Cardiac fibroblast (primary cell): Measurements from ENCODE around the gene NELFA.

Experiments
- DNase-seq, 2 donors: peaks; one replicate each; pipeline versions ENCODE4 v3.0.0 to v3.0.0-alpha.2; 2010; ENCODE audit warnings: low read depth in 2 of 2
- H3K4me3 ChIP-seq, 2 donors: replicated peaks in 1 of 2; 1 replicate in 1 of 2; 2 replicates in 1 of 2; pipeline ENCODE4 v1.5.1; 2011; ENCODE audit warnings: low read depth in 2 of 2, low read length in 2 of 2, mild to moderate bottlenecking in 2 of 2, moderate library complexity in 1 of 2
- TF ChIP-seq, protein P1 (sequence below): IDR thresholded peaks from one replicate; pipeline ENCODE4 v1.5.1; 2011; ENCODE audit warnings: low read depth, mild to moderate bottlenecking, low read length, inconsistent platforms

NELFA gene

DNA sequence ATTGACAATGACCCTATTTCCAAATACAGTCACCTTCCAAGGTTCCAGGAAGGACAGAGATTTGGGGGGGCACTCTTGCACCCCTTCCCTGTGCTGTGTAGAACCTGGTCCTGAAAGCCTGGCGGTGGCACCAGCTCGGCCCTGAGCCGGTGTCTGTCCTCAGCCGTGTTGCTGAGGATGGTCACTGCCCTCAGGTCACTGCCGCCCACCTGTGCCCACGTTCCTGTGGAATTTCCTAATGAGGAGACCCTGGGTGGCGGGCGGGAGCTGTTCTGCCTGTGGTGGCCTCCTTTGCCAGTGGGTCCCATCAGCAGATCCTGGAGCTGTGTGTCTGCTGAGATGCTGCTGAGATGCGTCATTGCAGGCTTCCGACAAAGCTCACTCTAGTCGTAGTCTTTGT is 32.9 kb downstream of the NELFA start:
- no peak for DNase-seq
- no peak overlapping the region for H3K4me3 ChIP-seq

DNA sequence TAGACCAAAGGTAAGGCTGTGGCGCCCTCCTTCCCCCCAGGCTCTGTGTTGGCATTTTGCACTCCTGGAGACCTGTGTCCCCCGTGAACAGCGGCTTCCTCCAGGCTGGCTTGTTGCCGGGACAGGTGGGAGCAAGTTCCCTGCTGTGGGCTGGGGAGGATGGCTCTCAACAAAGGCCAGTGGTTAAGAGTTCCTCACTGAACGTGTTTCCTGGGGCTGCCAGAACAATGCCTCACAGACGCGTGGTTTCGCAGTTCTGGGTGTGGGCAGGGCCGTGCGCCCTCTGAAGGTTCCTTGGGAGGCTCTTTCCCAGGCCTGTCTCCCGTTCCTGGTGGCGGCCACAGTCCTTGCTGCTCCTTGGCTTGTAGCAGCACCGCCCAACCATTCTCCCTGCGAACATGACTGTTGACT is 33.4 kb downstream of the NELFA start:
- TF ChIP-seq, protein P1, sequence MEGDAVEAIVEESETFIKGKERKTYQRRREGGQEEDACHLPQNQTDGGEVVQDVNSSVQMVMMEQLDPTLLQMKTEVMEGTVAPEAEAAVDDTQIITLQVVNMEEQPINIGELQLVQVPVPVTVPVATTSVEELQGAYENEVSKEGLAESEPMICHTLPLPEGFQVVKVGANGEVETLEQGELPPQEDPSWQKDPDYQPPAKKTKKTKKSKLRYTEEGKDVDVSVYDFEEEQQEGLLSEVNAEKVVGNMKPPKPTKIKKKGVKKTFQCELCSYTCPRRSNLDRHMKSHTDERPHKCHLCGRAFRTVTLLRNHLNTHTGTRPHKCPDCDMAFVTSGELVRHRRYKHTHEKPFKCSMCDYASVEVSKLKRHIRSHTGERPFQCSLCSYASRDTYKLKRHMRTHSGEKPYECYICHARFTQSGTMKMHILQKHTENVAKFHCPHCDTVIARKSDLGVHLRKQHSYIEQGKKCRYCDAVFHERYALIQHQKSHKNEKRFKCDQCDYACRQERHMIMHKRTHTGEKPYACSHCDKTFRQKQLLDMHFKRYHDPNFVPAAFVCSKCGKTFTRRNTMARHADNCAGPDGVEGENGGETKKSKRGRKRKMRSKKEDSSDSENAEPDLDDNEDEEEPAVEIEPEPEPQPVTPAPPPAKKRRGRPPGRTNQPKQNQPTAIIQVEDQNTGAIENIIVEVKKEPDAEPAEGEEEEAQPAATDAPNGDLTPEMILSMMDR, result no peak
- H3K4me3 ChIP-seq, result no peak overlapping the region
- DNase-seq, result no peak

More for the DNA sequence above, 32.9 kb downstream of the NELFA start:
- TF ChIP-seq, protein P1, result no peak

DNA sequence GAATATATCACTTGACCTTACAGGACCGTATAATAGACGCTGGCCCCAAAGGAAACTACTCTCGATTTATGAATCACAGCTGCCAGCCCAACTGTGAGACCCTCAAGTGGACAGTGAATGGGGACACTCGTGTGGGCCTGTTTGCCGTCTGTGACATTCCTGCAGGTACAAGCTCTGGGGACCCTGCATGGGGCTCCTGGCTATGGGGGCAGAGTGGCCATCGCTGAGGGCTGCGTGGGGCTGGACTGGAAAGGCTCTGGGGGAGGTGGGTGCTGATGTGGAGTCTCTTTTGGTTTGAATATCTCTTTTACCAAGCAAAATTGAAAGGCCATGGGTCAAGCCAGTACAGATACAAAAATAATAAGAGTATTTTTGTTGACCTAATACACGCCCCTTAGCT is 33.9 kb downstream of the NELFA start:
- TF ChIP-seq, protein P1, result no peak
- no peak overlapping the region for H3K4me3 ChIP-seq
- no peak for DNase-seq

DNA sequence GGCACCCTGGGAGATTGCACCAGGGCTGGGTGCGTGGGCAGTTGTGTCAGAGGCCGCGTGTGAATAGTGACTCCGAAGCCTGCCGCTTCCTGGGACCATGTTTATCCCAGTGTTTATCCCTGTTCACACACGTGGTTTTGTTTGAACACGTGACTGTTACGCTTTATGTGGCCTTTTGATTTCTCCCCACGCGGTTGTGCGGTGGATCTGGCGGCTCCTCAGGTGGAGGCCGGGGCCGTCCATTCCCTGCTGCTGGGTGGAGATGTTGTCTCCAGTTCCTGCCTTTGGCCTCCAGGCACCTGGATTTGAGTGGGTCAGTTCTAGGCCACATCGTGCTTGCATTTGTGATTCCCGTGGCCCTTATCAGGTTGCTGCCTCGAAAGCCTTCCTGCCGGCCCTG is 35.1 kb downstream of the NELFA start:
- DNase-seq, result no peak
- TF ChIP-seq, protein P1, result no peak
- H3K4me3 ChIP-seq, result no peak overlapping the region

DNA sequence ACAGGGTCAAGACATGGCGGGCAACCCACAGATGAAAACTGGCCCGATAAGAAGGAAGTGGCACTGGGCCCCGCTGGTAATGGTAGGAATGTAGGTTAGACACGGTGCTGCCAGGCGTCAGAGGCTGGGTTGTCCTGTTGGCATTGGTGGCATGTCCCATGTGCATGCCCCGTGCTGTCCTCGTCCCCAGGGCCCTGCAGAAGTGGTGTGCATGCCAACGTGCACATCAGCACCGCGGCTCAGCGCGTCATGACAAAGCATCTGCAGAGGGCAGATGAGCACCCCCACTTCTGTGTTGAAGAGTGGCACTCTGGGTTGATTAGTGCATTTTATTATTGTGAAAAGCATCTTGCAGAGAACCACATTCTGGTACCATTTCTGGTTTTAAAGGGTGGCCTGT is 35.6 kb downstream of the NELFA start:
- DNase-seq, result no peak
- no peak overlapping the region for H3K4me3 ChIP-seq
- TF ChIP-seq, protein P1, result no peak

DNA sequence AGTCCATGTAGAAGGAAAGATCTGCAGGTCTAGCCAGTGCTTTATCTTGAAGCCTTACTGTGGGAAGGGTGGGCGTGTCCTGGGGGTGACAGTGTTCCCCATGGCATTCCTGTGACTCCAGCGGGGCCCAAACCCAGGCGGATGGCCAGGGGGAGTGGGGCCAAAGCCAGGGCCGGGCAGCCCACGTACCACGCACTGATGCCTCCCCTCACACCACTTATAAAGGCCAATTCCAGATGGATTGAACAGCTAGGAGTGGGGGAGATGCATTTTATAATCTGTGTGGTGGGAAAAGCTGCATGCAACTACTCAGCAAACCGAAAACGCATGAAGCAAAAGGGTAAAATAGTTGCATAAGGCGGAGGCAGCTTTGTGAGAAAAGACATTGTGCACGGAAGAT is 36.4 kb downstream of the NELFA start:
- no peak overlapping the region for H3K4me3 ChIP-seq
- no peak for DNase-seq
- TF ChIP-seq, protein P1, result no peak

DNA sequence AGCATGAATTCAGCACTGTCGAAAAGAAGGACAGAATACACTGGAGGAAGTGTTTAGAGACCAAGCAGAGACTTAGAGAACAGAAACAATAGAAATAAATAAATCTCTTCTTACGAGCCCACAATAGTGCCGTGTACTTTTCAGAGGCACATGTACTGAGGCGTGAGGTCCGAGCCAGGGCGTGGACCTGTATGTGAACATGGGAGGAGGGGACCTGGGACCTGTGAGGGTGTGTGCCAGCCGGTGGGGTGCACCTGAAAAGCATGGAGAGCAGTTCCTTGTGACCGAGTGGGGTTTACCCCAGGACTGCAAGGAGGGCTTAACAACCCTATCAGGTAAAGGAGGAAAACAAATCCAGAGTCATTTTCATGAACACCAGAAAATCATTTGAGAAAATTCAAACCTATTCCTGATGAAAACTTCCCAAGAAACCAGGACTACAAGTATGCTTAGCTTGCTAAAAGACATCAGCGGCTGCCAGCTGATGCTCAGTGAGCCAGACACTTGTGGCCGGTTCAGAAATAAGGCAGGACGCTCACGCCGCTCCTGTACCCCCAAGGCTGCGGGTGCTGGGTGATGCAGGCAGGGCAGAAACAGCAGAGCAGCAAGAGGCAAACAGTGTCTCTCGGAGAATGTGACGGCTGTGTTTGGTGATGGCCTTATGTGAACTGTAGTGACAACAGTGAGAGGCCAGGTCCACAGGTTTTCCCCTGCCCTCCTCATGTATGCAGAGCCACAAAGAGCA is 37.1 kb downstream of the NELFA start:
- no peak for DNase-seq
- no peak overlapping the region for H3K4me3 ChIP-seq
- TF ChIP-seq, protein P1, result no peak
